ENCODE data around the gene OLA1. TPM values are rescaled to one million over a fixed set of nuclear protein-coding genes. Genes with fewer than 3 reads are reported as not detected.

Gene OLA1
- total RNA-seq (2022; extraction: Qiagen RNA extraction; ENCODE audit: low read depth): 102 to 136 TPM (median 127 TPM) in 5 replicates

GRCh38 chr2:174248187-174248997 is at the start of gene OLA1:
Gene OLA1 (minus strand): TSS chr2:174248532. CDS start chr2:174246815, 1,717 bp downstream.

Other genes starting within 250 kb of the OLA1 start
- gene SP9, start 86.4 kb upstream of the OLA1 start, total RNA-seq (2022; extraction: Qiagen RNA extraction; ENCODE audit: low read depth): 1.9 to 3.7 TPM (median 3.4 TPM) in 5 replicates
- 12.0 to 17.6 TPM (median 15.3 TPM) in 5 replicates for gene SCRN3, start 147.2 kb upstream of the OLA1 start, total RNA-seq (2022; extraction: Qiagen RNA extraction; ENCODE audit: low read depth)
- 0.09 to 1.5 TPM (median 0.34 TPM) in 5 replicates for gene GPR155, start 238.5 kb upstream of the OLA1 start, total RNA-seq (2022; extraction: Qiagen RNA extraction; ENCODE audit: low read depth)